GM12873 (cell line): ENCODE data around the gene NTRK2.

Source experiments
- TF ChIP-seq, protein P1 (sequence below): IDR thresholded peaks from 2 replicates; pipeline ENCODE4 v1.5.1; 2012; ENCODE audit warnings: low read depth, mild to moderate bottlenecking, moderate library complexity, low read length, control low read depth; ENCODE audit not compliant: insufficient read depth; ENCODE audit errors: missing control alignments

Gene NTRK2

DNA sequence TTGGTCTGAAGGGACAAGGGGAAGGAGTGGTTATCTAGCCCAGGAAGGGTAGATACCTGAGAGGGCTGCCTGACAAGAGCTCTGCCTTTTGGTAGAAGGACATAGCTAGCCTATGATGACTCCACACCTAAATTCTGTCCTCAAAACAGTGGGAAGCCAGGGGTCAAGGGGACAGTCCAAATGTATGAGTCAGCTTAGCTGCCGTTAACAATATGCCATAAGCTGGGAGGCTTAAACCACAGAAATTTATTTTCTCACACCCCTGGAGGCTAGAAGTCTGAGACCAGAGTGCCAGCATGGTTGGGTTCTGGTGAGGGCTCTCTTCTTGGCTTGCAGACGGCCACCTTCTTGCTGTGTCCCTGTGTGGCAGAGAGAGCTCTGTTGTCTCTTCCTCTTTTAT lies 306.4 kb downstream of the NTRK2 start:
- TF ChIP-seq, protein P1, sequence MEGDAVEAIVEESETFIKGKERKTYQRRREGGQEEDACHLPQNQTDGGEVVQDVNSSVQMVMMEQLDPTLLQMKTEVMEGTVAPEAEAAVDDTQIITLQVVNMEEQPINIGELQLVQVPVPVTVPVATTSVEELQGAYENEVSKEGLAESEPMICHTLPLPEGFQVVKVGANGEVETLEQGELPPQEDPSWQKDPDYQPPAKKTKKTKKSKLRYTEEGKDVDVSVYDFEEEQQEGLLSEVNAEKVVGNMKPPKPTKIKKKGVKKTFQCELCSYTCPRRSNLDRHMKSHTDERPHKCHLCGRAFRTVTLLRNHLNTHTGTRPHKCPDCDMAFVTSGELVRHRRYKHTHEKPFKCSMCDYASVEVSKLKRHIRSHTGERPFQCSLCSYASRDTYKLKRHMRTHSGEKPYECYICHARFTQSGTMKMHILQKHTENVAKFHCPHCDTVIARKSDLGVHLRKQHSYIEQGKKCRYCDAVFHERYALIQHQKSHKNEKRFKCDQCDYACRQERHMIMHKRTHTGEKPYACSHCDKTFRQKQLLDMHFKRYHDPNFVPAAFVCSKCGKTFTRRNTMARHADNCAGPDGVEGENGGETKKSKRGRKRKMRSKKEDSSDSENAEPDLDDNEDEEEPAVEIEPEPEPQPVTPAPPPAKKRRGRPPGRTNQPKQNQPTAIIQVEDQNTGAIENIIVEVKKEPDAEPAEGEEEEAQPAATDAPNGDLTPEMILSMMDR, result no peak

GRCh38 chr9:84978661-84979060 lies 309.1 kb downstream of the NTRK2 start:
- TF ChIP-seq, protein P1, result no peak

DNA sequence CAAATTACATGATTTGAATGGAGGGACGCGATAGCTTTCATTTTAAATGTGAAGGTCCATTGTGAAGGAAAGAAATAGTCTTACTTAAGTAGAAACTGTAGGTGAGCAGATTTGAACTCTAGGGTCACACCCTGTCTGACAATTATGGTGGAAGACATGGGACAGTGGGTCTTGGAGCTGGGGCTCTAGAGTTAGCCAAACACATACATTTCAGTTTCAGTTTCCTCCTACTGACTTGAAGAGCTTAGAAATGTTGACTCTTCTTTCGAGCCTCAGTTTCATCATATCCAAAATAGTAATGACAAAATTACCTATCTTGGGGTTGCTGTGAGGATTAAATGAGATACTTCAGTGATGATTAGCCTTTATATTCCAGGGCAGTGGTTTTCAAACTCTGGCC lies 314.2 kb downstream of the NTRK2 start:
- TF ChIP-seq, protein P1, result no peak

DNA sequence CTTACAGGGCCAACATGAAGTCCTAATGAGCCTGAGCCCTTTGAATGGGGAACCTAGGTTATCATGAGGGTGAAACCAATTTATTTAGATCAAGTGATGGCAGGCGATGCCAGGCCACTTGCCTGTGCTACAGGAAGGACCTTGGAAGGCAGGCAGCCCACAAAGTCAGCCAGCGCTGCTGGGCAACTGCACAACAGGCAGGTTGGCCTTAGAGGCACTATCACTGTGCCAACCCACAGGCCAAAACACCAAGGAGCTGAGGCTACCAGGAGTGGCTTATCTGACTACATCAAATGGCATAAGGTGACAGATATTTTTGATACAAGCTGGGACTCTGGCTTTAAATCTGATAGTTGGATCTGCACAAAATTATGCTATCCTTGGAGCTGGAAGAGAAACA lies 319.1 kb downstream of the NTRK2 start:
- TF ChIP-seq, protein P1, result no peak

DNA sequence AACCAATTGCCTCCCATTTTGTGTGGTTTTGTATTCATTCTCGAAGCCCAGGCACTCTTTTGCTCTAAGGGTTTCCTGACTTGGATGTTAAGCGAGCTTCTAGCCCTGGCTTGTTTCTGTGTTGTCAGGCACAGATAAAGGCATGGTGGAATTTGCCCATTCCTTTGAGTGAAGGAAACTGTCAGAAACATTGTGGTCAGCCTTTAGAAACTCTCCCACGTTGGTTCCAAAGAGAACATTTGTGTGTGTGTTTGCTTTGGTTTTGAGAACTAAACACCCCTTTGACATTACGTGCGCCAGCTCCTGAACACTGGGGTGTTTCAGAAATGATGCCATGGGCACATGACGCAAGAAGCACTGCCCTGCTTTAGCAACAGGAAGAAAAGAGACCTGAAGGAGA lies 320.9 kb downstream of the NTRK2 start:
- TF ChIP-seq, protein P1, result no peak

GRCh38 chr9:84990850-84991513 lies 321.5 kb downstream of the NTRK2 start:
- TF ChIP-seq, protein P1, result no peak

DNA sequence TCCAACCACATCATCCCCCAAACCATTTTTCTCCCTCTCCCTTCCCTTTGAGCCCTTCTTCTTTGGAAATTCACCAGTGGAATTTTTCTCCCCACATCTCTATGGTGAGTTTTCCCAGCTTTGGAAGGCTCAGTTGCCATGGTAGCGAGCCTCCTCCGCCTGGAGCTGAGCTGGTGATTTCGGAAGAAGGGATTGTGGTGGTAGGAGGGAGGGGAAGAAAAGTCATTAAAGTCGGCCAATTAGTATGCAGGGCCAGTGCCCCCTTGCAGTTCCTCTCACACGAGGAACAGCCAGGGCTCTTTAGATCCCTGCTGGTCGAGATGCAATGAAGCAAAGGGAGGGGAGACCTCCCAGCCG lies 322.0 kb downstream of the NTRK2 start:
- TF ChIP-seq, protein P1, result no peak
